ENCODE data around the gene CDCA5. TPM values are rescaled to one million over a fixed set of nuclear protein-coding genes. Genes with fewer than 3 reads are reported as not detected.

CDCA5 gene
- total RNA-seq, 1 donor from 2014 or later, result 6.0 TPM

GRCh38 chr11:65118097-65118837 lies 34.4 kb upstream of the CDCA5 start:
- Mint-ChIP-seq H3K4me1 (ENCODE audit: unreplicated experiment) (peaks cover 37% of the 10 kb centered on the region), H3K4me3 (ENCODE audit: unreplicated experiment) (peak overlapping the region; percentile 86), H3K27ac (ENCODE audit: unreplicated experiment) (peak overlapping the region; percentile 85), H3K9me3 (ENCODE audit: unreplicated experiment) (no peaks in the 10 kb centered on the region), H3K27me3 (ENCODE audit: unreplicated experiment) (no peaks in the 10 kb centered on the region), H3K36me3 (ENCODE audit: unreplicated experiment) (peaks cover 16% of the 10 kb centered on the region)
- no peak for TF ChIP-seq CTCF (IDR thresholded peaks at IDR 0.05)
- DNase-seq (ENCODE audit: extremely low spot score, unreplicated experiment), result no peak

- no peaks in the 10 kb centered on the region for H3K9me3 Mint-ChIP-seq (ENCODE audit: unreplicated experiment)
- peak within 1 kb of the TSS; percentile 86 for H3K4me3 Mint-ChIP-seq (ENCODE audit: unreplicated experiment)
- H3K27ac Mint-ChIP-seq (ENCODE audit: unreplicated experiment), result peak within 1 kb of the TSS; percentile 85
- DNase-seq (ENCODE audit: extremely low spot score, unreplicated experiment), result peak; percentile 100
- H3K4me1 Mint-ChIP-seq (ENCODE audit: unreplicated experiment), result peaks cover 34% of the 10 kb centered on the region
- peak; percentile 93 for TF ChIP-seq CTCF (IDR thresholded peaks at IDR 0.05)
- peaks cover 16% of the 10 kb centered on the region for H3K36me3 Mint-ChIP-seq (ENCODE audit: unreplicated experiment)
- H3K27me3 Mint-ChIP-seq (ENCODE audit: unreplicated experiment), result no peaks in the 10 kb centered on the region
Observed at GRCh38 chr11:65117206-65118096, 33.6 kb upstream of the CDCA5 start, which contains the start of gene ZNHIT2. Gene ZNHIT2 (minus strand): TSS chr11:65117701. CDS start chr11:65117653, 48 bp downstream.

GRCh38 chr11:65116370-65117205 lies 32.7 kb upstream of the CDCA5 start:
- no peak for DNase-seq (ENCODE audit: extremely low spot score, unreplicated experiment)
- no peaks in the 10 kb centered on the region for H3K27me3 Mint-ChIP-seq (ENCODE audit: unreplicated experiment)

GRCh38 chr11:65115361-65116082 lies 31.7 kb upstream of the CDCA5 start:
- no peak for TF ChIP-seq CTCF (IDR thresholded peaks at IDR 0.05)
- H3K4me3 Mint-ChIP-seq (ENCODE audit: unreplicated experiment), result no peak overlapping the region
- peaks cover 26% of the 10 kb centered on the region for H3K4me1 Mint-ChIP-seq (ENCODE audit: unreplicated experiment)
- H3K36me3 Mint-ChIP-seq (ENCODE audit: unreplicated experiment), result peaks cover 15% of the 10 kb centered on the region
- no peaks in the 10 kb centered on the region for H3K27me3 Mint-ChIP-seq (ENCODE audit: unreplicated experiment)
- no peak overlapping the region for H3K27ac Mint-ChIP-seq (ENCODE audit: unreplicated experiment)
- no peak for DNase-seq (ENCODE audit: extremely low spot score, unreplicated experiment)
- no peaks in the 10 kb centered on the region for H3K9me3 Mint-ChIP-seq (ENCODE audit: unreplicated experiment)

More at GRCh38 chr11:65116370-65117205, 32.7 kb upstream of the CDCA5 start:
- Mint-ChIP-seq H3K4me1 (ENCODE audit: unreplicated experiment) (peaks cover 33% of the 10 kb centered on the region), H3K9me3 (ENCODE audit: unreplicated experiment) (no peaks in the 10 kb centered on the region), H3K27ac (ENCODE audit: unreplicated experiment) (peak overlapping the region; percentile 83), H3K4me3 (ENCODE audit: unreplicated experiment) (peak overlapping the region; percentile 86), H3K36me3 (ENCODE audit: unreplicated experiment) (peaks cover 15% of the 10 kb centered on the region)
- TF ChIP-seq CTCF (IDR thresholded peaks at IDR 0.05), result no peak

Data from osteocyte (in vitro differentiated cells).